Neural cell (in vitro differentiated cells): Measurements from ENCODE around the gene FGG. TPM values are rescaled to one million over a fixed set of nuclear protein-coding genes. Genes with fewer than 3 reads are reported as not detected.

ENCODE experiments used
- H2AFZ ChIP-seq: fragments of 200-600, 300-800 bp; sonication (generic), shearing (Covaris generic); 2 replicates; pipeline ENCODE4 v1.6.0; 2014; ENCODE audit warnings: low read depth, mild to moderate bottlenecking, antibody characterized with exemption, low read length, moderate library complexity
- H3F3A ChIP-seq: fragments of 200-600 bp; shearing (Covaris generic); 2 replicates; pipeline ENCODE4 v1.6.1; 2016; ENCODE audit warnings: mild to moderate bottlenecking, moderate library complexity, mixed read lengths, antibody characterized with exemption, low read length; ENCODE audit not compliant: insufficient read depth, poor library complexity, severe bottlenecking
- H3K27ac ChIP-seq: fragments of 200-600, 300-800 bp; sonication (generic), shearing (Covaris generic); 2 replicates; pipeline ENCODE4 v1.5.1; 2014; ENCODE audit warnings: mild to moderate bottlenecking, low read length, moderate library complexity
- H3K27me3 ChIP-seq: fragments of 300-800, 200-600 bp; sonication (generic), shearing (Covaris generic); 2 replicates; pipeline ENCODE4 v1.6.0; 2014; ENCODE audit warnings: mild to moderate bottlenecking, low read depth, low read length, moderate library complexity; ENCODE audit not compliant: insufficient read depth
- H3K36me3 ChIP-seq: fragments of 300-800, 200-600 bp; sonication (generic), shearing (Covaris generic); 2 replicates; pipeline ENCODE4 v1.5.1; 2014; ENCODE audit warnings: mild to moderate bottlenecking, antibody characterized with exemption, low read length, moderate library complexity; ENCODE audit not compliant: insufficient read depth
- H3K4me2 ChIP-seq: fragments of 300-800, 200-600 bp; sonication (generic), shearing (Covaris generic); 2 replicates; pipeline ENCODE4 v1.6.0; 2014; ENCODE audit warnings: mild to moderate bottlenecking, low read length
- H3K4me3 ChIP-seq: fragments of 300-800, 200-600 bp; sonication (generic), shearing (Covaris generic); 2 replicates; pipeline ENCODE4 v1.5.1; 2014; ENCODE audit warnings: mild to moderate bottlenecking, low read length, moderate library complexity
- H3K79me2 ChIP-seq: fragments of 200-600 bp; shearing (Covaris generic); replicated peaks from 2 replicates; pipeline ENCODE4 v1.6.0; 2014; ENCODE audit warnings: mild to moderate bottlenecking, low read length, moderate library complexity; ENCODE audit not compliant: insufficient read depth
- H3K9ac ChIP-seq: fragments of 300-800, 200-600 bp; sonication (generic), shearing (Covaris generic); 2 replicates; pipeline ENCODE4 v1.6.1; 2016; ENCODE audit warnings: mild to moderate bottlenecking, low read length, mixed read lengths
- H3K9me2 ChIP-seq: fragments of 200-600 bp; shearing (Covaris generic); 2 replicates; pipeline ENCODE4 v1.6.1; 2016; ENCODE audit warnings: mild to moderate bottlenecking, low read length, mixed read lengths; ENCODE audit not compliant: insufficient read depth
- H3K9me3 ChIP-seq: fragments of 200-600, 300-800 bp; sonication (generic), shearing (Covaris generic); 2 replicates; pipeline ENCODE4 v1.6.1; 2016; ENCODE audit warnings: mild to moderate bottlenecking, mixed run types, low read length, moderate library complexity, mixed read lengths
- H4K20me1 ChIP-seq: fragments of 200-600 bp; shearing (Covaris generic); 2 replicates; pipeline ENCODE4 v1.6.1; 2016; ENCODE audit warnings: mild to moderate bottlenecking, mixed run types; ENCODE audit not compliant: insufficient read depth
- EP300 ChIP-seq: fragments of 450-650 bp; conservative IDR thresholded peaks from 2 replicates; pipeline ENCODE4 v1.6.1; 2014; ENCODE audit warnings: antibody characterized with exemption, mild to moderate bottlenecking, moderate library complexity; ENCODE audit not compliant: poor library complexity, severe bottlenecking
- EZH2 ChIP-seq: fragments of 200-600, 300-800 bp; shearing (Covaris generic), sonication (generic); IDR thresholded peaks from 2 replicates; pipeline ENCODE4 v1.6.1; 2014; ENCODE audit warnings: antibody characterized with exemption, low read length, borderline replicate concordance, mild to moderate bottlenecking; ENCODE audit not compliant: insufficient read depth, poor library complexity, severe bottlenecking
- MXI1 ChIP-seq: fragments of 450-650 bp; conservative IDR thresholded peaks from 2 replicates; pipeline ENCODE4 v1.6.1; 2014; ENCODE audit warnings: antibody characterized with exemption, mild to moderate bottlenecking; ENCODE audit not compliant: poor library complexity, severe bottlenecking
- POLR2AphosphoS5 ChIP-seq: IDR thresholded peaks from 2 replicates; pipeline ENCODE4 v1.6.1; 2012
- RAD21 ChIP-seq: fragments of 450-650 bp; conservative IDR thresholded peaks from 2 replicates; pipeline ENCODE4 v1.6.1; 2014; ENCODE audit warnings: antibody characterized with exemption, mild to moderate bottlenecking, moderate library complexity
- SMC3 ChIP-seq: fragments of 450-650 bp; conservative IDR thresholded peaks from 2 replicates; pipeline ENCODE4 v1.6.1; 2014; ENCODE audit warnings: antibody characterized with exemption, mild to moderate bottlenecking, moderate library complexity; ENCODE audit not compliant: poor library complexity
- TAF1 ChIP-seq: IDR thresholded peaks from 2 replicates; pipeline ENCODE4 v1.6.1; 2012; ENCODE audit warnings: low read depth
- polyA plus RNA-seq: library from polyadenylated mRNA; depleted of rRNA; stranded (reverse); fragments of >200 nt; gene quantifications from 2 replicates; pipeline ENCODE4 v1.2.3, GENCODE V29; 2014
- TF ChIP-seq, protein P1 (sequence below): IDR thresholded peaks from 2 replicates; pipeline ENCODE4 v1.6.1; 2012; ENCODE audit warnings: borderline replicate concordance
- TF ChIP-seq, protein P2 (sequence below): fragments of 450-650 bp; IDR thresholded peaks from 2 replicates; pipeline ENCODE4 v1.5.1; 2014; ENCODE audit warnings: antibody characterized with exemption, mild to moderate bottlenecking, moderate library complexity; ENCODE audit not compliant: poor library complexity, severe bottlenecking

Gene FGG
- polyA plus RNA-seq, 1 donor from 2014 or later = not detected

DNA sequence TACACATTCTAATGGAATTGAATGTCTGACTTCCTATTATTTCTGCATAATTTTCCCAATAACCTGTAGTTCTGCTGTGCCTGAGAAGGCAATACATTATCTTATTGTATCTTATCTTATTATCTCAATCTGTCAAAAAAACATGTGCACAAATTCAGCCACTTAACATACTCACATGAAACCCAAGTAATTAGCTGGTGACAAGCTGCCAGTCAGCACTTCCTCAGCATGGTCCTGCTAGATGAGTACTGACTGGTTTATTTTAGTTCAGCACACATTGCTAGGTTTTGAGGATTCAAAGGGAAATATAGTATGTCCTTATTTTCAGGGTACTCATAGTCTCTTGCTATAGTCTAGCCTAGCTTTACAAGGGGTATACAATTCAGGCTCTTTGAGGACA is 17.9 kb upstream of the FGG start:
- no peak overlapping the region for H3K9ac ChIP-seq
- H3F3A ChIP-seq = no peaks in the 10 kb centered on the region
- no peaks in the 10 kb centered on the region for H4K20me1 ChIP-seq
- no peaks in the 10 kb centered on the region for H3K79me2 ChIP-seq
- no peaks in the 10 kb centered on the region for H3K9me3 ChIP-seq
- H3K27me3 ChIP-seq = peaks cover 26% of the 10 kb centered on the region
- no peaks in the 10 kb centered on the region for H3K9me2 ChIP-seq
- peak overlapping the region; percentile 26 for H3K27ac ChIP-seq
- peak overlapping the region; percentile 4 for H3K4me3 ChIP-seq
- TF ChIP-seq EP300 = peak; percentile 84
- peak; percentile 60 for TF ChIP-seq POLR2AphosphoS5
- no peak for TF ChIP-seq EZH2
- H3K4me2 ChIP-seq = peak overlapping the region; percentile 26
- H2AFZ ChIP-seq = no peak overlapping the region
- no peaks in the 10 kb centered on the region for H3K36me3 ChIP-seq

GRCh38 chr4:154626793-154627484 is 14.5 kb upstream of the FGG start:
- Histone ChIP-seq H3F3A (no peaks in the 10 kb centered on the region), H3K4me3 (peak overlapping the region; percentile 59), H3K9me2 (no peaks in the 10 kb centered on the region), H3K36me3 (no peaks in the 10 kb centered on the region), H4K20me1 (no peaks in the 10 kb centered on the region), H3K79me2 (no peaks in the 10 kb centered on the region), H3K27ac (no peak overlapping the region), H3K9ac (no peak overlapping the region), H2AFZ (no peak overlapping the region), H3K4me2 (no peak overlapping the region), H3K27me3 (peaks cover 26% of the 10 kb centered on the region), H3K9me3 (no peaks in the 10 kb centered on the region)
- TF ChIP-seq EZH2 = no peak
- TF ChIP-seq EP300 = no peak
- peak; percentile 63 for TF ChIP-seq SMC3
- no peak for TF ChIP-seq POLR2AphosphoS5
- TF ChIP-seq MXI1 = no peak
- TF ChIP-seq, protein P1, sequence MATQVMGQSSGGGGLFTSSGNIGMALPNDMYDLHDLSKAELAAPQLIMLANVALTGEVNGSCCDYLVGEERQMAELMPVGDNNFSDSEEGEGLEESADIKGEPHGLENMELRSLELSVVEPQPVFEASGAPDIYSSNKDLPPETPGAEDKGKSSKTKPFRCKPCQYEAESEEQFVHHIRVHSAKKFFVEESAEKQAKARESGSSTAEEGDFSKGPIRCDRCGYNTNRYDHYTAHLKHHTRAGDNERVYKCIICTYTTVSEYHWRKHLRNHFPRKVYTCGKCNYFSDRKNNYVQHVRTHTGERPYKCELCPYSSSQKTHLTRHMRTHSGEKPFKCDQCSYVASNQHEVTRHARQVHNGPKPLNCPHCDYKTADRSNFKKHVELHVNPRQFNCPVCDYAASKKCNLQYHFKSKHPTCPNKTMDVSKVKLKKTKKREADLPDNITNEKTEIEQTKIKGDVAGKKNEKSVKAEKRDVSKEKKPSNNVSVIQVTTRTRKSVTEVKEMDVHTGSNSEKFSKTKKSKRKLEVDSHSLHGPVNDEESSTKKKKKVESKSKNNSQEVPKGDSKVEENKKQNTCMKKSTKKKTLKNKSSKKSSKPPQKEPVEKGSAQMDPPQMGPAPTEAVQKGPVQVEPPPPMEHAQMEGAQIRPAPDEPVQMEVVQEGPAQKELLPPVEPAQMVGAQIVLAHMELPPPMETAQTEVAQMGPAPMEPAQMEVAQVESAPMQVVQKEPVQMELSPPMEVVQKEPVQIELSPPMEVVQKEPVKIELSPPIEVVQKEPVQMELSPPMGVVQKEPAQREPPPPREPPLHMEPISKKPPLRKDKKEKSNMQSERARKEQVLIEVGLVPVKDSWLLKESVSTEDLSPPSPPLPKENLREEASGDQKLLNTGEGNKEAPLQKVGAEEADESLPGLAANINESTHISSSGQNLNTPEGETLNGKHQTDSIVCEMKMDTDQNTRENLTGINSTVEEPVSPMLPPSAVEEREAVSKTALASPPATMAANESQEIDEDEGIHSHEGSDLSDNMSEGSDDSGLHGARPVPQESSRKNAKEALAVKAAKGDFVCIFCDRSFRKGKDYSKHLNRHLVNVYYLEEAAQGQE = no peak
- TF ChIP-seq, protein P2, sequence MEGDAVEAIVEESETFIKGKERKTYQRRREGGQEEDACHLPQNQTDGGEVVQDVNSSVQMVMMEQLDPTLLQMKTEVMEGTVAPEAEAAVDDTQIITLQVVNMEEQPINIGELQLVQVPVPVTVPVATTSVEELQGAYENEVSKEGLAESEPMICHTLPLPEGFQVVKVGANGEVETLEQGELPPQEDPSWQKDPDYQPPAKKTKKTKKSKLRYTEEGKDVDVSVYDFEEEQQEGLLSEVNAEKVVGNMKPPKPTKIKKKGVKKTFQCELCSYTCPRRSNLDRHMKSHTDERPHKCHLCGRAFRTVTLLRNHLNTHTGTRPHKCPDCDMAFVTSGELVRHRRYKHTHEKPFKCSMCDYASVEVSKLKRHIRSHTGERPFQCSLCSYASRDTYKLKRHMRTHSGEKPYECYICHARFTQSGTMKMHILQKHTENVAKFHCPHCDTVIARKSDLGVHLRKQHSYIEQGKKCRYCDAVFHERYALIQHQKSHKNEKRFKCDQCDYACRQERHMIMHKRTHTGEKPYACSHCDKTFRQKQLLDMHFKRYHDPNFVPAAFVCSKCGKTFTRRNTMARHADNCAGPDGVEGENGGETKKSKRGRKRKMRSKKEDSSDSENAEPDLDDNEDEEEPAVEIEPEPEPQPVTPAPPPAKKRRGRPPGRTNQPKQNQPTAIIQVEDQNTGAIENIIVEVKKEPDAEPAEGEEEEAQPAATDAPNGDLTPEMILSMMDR = peak; percentile 66
- peak; percentile 52 for TF ChIP-seq RAD21
- TF ChIP-seq TAF1 = no peak
